HG03571 (cell line): ENCODE measurements around the gene ZNF550.
"Not testable (repeated sequence)": the region's sequence is repeated elsewhere in the genome, so short reads cannot be mapped to it uniquely, and the experiment has no call there.

Experiments used
- ATAC-seq: cut with Tn5 transposase; IDR thresholded peaks from one replicate; pipeline ENCODE4 v1.9.1; 2021; ENCODE audit not compliant: unreplicated experiment

Gene ZNF550

DNA sequence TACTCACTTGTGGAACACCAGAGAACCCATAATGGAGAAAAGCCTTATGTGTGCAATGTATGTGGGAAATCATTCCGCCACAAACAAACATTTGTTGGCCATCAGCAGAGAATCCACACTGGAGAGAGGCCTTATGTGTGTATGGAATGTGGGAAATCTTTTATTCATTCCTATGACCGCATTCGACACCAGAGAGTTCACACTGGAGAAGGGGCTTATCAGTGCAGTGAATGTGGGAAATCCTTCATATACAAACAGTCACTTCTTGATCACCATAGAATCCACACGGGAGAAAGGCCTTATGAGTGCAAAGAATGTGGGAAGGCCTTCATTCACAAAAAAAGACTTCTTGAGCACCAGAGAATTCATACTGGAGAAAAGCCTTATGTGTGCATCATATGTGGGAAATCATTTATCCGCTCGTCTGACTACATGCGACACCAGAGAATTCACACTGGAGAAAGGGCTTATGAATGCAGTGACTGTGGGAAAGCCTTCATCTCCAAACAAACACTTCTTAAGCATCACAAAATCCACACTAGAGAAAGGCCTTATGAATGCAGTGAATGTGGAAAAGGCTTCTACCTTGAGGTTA lies 21.6 kb downstream of the ZNF550 start:
- ATAC-seq = no peak

DNA sequence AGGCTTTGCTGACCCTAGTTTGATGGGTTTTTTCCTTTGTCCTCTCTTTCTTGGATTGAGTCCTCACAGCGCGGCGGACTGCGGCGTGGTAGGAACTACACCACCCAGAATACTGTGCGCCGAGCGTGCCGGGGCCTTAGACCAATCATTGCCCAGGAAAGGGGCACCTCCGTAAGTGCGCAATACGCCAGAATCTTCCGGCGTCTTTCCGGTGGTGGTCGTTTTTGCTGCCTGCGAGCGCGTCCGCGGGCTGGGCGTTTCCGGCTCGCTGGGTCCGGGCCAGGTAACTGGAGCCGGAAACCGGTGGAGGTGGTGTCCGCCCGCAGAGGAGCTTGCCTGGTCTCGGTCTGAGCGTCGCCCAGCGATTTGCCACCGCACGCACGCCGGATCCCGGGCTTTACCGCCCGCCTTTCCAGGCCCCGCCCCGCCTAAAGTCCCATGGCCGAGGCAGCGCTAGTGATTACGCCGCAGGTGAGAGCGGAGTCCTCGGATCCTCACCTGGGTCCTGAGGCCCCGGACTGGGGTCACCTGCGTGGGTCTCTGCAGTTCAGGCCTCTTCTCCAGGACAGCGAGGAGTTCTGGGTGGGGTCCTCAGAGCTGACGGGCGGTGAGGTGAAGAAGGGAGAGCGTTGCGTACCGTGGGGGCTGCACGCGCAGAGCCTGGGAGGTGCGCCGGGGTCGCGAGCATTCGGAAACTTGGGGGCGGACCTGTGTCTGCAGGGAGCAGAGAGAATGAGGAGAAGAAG lies 32.4 kb downstream of the ZNF550 start, which contains the start of gene ZNF549:
Gene ZNF549 (plus strand): TSS at position 221 of the 746 bp plus-strand sequence. CDS start 218 bp downstream, at position 439.
- ATAC-seq = peak; percentile 92

DNA sequence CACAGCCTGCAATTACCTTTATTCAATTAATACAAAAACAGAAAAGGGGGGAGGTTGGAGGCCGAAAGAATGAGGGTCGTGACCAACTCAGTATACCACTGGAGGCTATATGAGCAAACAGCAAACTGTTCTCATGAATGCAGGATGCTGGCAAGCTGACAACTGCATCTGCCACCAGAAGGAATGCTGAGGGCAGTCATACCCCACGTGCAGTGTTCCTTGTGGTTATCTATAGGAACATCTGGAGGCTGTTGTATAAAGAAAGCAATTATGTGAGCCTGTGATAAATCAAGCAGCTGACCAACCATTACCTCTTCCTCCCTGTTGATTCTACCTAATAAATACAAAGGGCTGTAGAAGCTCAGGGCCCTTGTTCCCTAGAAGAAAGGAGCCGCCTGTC lies 41.6 kb downstream of the ZNF550 start:
- ATAC-seq = not testable (repeated sequence)

DNA sequence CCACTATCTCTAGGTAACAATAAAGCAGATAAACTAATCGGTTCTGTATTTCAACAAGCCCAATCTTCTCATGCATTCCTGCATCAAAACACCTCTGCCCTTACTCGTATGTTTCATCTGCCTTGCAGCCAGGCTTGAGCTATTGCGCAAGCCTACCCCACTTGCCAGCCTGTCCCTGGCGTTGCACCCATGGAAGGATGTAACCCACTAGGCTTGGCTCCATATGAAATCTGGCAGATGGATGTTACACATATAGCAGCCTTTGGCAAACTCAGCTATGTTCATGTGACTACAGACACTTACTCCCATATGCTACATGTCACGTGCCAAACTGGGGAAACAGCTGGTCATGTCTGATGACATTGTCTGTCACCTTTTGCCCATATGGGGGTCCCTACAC lies 44.4 kb downstream of the ZNF550 start:
- ATAC-seq = no peak

DNA sequence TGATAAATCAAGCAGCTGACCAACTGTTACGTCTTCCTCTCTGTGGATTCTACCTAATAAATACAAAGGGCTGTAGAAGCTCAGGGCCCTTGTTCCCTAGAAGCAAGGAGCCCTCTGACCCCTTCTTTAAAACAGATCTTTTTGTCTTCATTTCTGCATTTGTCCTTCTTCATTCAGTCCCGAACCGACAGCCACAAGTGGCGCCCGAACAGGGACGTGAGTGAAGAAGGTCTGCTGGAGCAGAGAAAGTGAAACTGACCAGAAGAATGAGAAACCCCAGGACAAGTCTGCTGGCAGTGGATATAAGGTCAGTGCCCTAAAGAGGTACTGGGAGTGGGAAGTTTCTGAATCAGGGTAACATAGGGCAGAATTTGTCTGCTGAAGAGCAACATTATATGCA lies 46.8 kb downstream of the ZNF550 start:
- no peak for ATAC-seq

DNA sequence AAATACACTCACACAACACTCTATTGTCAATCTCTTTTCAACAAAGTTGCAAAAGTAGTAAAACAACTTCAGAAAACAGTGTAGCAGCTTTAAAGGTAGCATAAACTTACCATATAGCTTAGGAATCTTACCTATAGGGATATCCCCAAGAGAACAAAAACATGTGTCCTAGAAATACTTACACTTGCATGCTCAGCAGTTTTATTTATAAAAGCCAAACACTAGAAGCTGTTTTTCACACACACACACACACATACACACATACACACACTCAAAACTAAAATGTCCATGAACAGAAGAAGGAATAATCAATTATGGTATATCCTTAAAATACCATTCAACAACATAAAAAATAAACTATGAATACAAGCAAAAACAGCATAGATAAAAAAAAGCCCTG lies 48.2 kb downstream of the ZNF550 start:
- ATAC-seq = no peak

DNA sequence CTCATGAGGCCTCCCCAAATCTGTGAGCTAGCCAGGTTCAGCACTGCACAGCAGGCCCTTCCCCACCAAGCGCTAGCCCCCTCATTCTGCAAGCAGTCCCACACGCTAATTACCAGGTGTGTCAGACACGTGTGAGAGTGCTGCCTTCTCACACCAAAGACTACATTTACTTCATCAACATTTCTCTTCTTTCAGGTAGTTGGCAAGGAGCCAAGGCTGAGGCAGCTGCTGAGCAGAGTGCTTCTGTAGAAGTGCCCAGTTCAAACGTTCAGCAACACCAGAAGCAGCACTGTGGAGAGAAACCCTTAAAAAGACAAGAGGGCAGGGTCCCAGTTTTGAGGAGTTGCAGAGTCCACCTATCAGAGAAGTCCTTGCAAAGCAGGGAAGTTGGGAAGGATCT lies 53.5 kb downstream of the ZNF550 start:
- no peak for ATAC-seq

DNA sequence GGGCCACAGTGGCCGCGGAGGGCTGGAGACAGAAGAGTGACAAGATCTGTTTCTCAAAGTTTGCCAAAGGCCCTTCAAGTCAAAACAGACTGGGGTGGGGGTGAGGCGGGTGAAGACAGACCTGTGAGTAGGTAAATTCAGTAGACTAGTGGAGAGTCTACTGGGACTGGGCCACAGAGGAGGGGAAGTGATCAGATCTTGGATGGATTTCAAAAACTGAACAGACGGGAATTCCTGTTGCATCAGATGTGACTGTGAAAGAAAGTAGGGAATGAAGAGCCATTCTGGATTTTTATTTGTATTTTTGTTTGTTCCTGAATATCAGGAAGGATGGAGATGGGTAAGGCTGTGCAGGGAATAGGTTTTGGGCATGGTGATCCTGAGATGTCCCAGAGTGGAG lies 59.3 kb downstream of the ZNF550 start:
- ATAC-seq = not testable (repeated sequence)

DNA sequence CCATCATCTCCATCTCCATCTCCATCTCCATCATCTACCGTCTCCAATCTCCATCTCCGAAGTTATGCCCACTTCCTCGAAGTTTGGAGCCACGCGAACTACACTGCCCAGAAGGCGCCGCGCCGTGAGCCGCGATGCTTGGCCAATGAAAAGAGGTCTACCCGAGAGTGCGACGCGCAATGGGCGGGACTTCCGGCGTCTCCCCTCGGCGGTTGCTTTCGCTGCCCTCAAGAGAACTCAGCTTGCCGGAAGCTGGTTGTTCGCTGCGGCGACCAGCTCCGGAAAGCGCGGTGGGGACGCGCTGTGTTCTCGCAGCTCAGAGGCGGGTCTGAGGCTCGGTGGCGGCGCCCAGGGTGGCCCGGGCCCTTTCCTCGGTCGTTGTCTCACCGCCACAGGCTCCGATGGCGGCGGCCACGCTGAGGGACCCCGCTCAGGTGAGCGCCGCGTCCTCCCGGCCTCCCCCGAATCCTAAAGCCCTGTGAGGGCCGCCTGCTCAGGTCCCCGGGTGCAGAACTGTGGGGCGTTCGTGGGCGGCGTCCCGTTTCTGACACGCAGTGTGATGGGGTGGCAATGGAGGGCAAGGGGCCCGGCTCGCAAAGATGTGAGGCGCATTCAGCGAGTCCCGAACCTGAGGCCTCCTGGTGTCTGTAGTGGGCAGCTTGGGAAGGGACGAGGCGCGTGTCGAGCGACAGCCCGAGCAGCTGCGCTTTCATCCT lies 59.8 kb downstream of the ZNF550 start, which contains the start of gene ZNF773:
Gene ZNF773 (plus strand): TSS at position 259 of the 716 bp plus-strand sequence. CDS start 143 bp downstream, at position 402.
- peak; percentile 98 for ATAC-seq

DNA sequence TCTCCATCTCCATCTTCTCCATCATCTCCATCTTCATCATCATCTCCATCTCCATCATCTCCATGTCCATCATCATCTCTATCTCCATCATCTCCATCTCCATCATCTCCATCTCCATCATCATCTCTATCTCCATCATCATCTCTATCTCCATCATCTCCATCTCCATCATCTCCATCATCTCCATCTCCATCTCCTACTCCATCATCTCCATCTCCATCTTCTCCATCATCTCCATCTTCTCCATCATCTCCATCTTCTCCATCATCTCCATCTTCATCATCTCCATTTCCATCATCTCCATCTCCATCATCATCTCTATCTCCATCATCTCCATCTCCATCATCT lies 60.4 kb downstream of the ZNF550 start:
- ATAC-seq = not testable (repeated sequence)

DNA sequence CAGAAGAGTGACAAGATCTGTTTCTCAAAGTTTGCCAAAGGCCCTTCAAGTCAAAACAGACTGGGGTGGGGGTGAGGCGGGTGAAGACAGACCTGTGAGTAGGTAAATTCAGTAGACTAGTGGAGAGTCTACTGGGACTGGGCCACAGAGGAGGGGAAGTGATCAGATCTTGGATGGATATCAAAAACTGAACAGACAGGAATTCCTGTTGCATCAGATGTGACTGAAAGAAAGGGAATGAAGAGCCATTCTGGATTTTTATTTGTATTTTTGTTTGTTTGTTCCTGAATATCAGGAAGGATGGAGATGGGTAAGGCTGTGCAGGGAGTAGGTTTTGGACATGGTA lies 71.4 kb downstream of the ZNF550 start:
- ATAC-seq = not testable (repeated sequence)

DNA sequence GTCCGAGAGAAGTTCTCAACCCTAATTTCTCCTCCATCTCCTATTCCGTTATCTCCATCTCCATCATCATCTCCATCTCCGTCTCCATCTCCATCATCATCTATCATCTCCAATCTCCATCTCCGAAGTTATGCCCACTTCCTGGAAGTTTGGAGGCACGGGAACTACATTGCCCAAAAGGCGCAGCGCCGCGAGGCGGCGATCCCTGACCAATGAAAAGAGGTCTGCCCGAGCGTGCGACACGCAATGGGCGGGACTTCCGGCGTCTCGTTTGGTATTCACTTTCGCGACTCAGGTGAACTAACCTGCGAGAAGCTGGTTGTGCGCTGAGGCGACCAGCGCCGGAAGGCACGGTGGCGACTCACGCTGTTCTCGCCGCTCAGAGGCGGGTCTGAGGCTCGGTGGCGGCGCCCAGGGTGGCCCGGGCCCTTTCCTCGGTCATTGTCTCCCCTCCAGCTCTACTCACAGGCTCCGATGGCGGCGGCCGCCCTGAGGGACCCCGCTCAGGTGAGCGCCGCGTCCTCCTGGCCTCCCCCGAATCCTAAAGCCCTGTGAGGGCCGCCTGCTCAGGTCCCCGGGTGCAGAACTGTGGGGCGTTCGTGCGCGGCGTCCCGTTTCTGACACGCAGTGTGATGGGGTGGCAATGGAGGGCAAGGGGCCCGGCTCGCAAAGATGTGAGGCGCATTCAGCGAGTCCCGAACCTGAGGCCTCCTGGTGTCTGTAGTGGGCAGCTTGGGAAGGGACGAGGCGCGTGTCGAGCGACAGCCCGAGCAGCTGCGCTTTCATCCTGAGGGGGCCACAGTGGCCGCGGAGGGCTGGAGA lies 72.0 kb downstream of the ZNF550 start, which contains the start of gene ZNF419:
Gene ZNF419 (plus strand): TSS at position 274 of the 822 bp plus-strand sequence. CDS start 201 bp downstream, at position 475.
- ATAC-seq = peak; percentile 90
